Endothelial cell of umbilical vein (primary cell): ENCODE data around the gene GSTT4.

Source experiments
- EZH2 ChIP-seq: IDR thresholded peaks from 2 replicates; pipeline ENCODE4 v1.6.1; 2012; ENCODE audit warnings: borderline replicate concordance, low read depth, mild to moderate bottlenecking, moderate library complexity, low read length, inconsistent platforms; ENCODE audit not compliant: severe bottlenecking
- FOS ChIP-seq: IDR thresholded peaks from 2 replicates; pipeline ENCODE4 v1.6.1; 2011; ENCODE audit warnings: mild to moderate bottlenecking, low read length, moderate library complexity, borderline replicate concordance; ENCODE audit not compliant: insufficient read depth
- JUN ChIP-seq: IDR thresholded peaks from 2 replicates; pipeline ENCODE4 v1.6.1; 2011; ENCODE audit warnings: borderline replicate concordance, low read depth; ENCODE audit not compliant: insufficient read length, insufficient read depth
- MYC ChIP-seq: IDR thresholded peaks from one replicate; pipeline ENCODE4 v1.6.1; 2011; ENCODE audit warnings: mild to moderate bottlenecking, low read depth, low read length
- POLR2A ChIP-seq: IDR thresholded peaks from 2 replicates; pipeline ENCODE4 v1.6.1; 2012; ENCODE audit warnings: low read depth, mild to moderate bottlenecking, control low read depth, low read length
- POLR2AphosphoS5 ChIP-seq: IDR thresholded peaks from 2 replicates; pipeline ENCODE4 v1.6.1; 2012; ENCODE audit warnings: low read depth, mild to moderate bottlenecking, control low read depth, low read length, moderate library complexity; ENCODE audit not compliant: insufficient read depth
- TF ChIP-seq, protein P1 (sequence below), 2 donors: IDR thresholded peaks; 1 replicate in 1 of 2; 2 replicates in 1 of 2; pipeline ENCODE4 v1.5.1; 2011; ENCODE audit warnings: low read length in 2 of 2, mild to moderate bottlenecking in 2 of 2, moderate library complexity in 2 of 2, control low read depth in 1 of 2, inconsistent platforms in 1 of 2, low read depth in 1 of 2; ENCODE audit not compliant: insufficient read depth in 1 of 2; ENCODE audit errors: extremely low read depth in 1 of 2
- TF ChIP-seq, protein P2 (sequence below): IDR thresholded peaks from 2 replicates; pipeline ENCODE4 v1.6.1; 2011; ENCODE audit not compliant: insufficient read depth, insufficient read length

DNA sequence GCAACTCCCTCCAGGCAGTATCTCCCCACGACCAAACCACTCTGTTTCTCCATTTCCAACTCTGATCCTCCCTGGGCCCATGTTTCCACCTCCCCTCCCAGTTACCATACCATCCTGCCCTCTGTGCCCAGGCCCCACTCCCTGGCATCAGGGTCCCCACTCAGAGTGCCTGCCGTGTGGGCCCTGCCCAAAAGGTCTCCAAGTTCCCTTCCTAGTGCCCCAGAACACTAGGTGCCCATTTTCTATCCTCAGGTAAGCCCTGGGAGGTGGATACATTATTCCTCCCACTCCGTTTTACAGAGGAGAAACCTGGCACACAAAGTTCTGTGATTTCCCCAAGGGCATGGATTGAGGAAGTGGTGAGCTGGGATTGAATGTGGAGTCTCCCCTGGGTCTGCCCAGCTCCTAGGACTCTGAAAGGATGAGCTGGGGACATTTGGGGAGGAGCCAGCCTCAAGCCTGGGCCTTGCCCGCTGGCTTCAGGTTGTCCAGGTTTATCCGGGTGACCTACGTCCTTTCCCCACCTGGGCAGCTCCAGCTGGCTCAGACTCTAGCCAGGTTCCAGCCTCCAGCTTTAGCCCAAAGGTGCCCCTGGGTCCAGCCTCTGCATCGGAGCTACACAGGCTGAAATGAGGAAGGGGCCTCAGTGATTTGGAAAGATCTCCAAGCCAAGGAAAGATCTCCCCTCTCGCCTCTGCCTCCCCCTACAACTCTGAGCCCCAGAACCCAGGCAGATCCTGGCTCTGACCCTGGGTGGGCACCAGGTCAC lies 2.2 kb upstream of the GSTT4 start:
- TF ChIP-seq FOS (no peak), EZH2 (no peak), POLR2AphosphoS5 (no peak), POLR2A (no peak), JUN (no peak), MYC (no peak)
- TF ChIP-seq, protein P1, sequence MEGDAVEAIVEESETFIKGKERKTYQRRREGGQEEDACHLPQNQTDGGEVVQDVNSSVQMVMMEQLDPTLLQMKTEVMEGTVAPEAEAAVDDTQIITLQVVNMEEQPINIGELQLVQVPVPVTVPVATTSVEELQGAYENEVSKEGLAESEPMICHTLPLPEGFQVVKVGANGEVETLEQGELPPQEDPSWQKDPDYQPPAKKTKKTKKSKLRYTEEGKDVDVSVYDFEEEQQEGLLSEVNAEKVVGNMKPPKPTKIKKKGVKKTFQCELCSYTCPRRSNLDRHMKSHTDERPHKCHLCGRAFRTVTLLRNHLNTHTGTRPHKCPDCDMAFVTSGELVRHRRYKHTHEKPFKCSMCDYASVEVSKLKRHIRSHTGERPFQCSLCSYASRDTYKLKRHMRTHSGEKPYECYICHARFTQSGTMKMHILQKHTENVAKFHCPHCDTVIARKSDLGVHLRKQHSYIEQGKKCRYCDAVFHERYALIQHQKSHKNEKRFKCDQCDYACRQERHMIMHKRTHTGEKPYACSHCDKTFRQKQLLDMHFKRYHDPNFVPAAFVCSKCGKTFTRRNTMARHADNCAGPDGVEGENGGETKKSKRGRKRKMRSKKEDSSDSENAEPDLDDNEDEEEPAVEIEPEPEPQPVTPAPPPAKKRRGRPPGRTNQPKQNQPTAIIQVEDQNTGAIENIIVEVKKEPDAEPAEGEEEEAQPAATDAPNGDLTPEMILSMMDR (IDR thresholded peaks at IDR 0.05; ENCODE audit: extremely low read depth in 1 of 2, insufficient read depth in 1 of 2, low read depth in 1 of 2, low read length in 2 of 2): no peak
- TF ChIP-seq, protein P2, sequence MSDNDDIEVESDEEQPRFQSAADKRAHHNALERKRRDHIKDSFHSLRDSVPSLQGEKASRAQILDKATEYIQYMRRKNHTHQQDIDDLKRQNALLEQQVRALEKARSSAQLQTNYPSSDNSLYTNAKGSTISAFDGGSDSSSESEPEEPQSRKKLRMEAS: no peak
